ENCODE measurements around the gene CDCA5.

CDCA5 gene, protein sequence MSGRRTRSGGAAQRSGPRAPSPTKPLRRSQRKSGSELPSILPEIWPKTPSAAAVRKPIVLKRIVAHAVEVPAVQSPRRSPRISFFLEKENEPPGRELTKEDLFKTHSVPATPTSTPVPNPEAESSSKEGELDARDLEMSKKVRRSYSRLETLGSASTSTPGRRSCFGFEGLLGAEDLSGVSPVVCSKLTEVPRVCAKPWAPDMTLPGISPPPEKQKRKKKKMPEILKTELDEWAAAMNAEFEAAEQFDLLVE

DNA sequence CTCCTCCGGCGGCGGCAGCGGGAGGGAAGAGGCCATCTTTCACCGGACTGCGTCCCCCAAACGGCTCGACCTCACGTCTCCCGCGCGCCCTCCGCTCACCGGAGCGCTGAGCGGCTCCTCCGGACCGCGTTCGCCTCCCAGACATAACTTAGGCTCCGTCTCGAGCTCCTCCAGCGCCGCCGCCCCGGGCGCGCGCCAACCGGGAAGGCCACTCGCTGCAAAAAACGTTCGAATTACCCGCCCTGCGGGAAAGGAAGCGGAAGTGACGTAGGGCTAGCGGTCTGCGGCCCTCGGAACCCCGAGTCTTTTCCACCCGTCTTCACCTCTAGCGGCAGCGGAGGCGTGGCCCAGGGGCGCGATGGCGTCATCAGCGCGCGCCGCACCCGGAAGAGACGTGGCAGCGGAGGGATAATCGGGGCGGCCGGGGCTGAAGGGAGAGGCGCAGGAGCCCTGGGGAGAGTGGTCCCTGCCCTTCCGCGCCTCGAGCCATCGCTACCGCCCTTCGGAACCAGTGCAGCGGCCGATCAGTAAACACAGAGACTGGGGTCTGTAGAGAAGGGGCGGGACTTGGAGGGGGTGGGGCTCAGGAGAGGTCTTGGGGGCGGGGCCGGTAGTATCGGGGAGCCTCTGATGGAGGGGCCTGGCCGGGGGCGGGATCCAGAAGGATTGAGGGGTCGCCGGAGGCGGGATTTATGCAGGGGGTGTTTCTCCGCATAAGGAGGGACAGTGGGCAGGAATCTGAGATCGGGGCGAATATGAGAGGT, at the start of gene CDCA5, which contains the start of gene ZFPL1:
Gene CDCA5, minus strand, starts transcription at position 207 of the 764 bp plus-strand sequence. Its CDS starts 62 bp downstream, at position 145.
Gene ZFPL1, plus strand, starts transcription at position 389 of the 764 bp plus-strand sequence. CDS start 477 bp downstream, outside the sequence.
- peak; percentile 98 for DNase-seq (ENCODE audit: low read depth)
- peaks cover 37% of the 10 kb centered on the region for H3K36me3 ChIP-seq (ENCODE audit: control insufficient read depth, insufficient read depth, low read length, severe bottlenecking)

DNA sequence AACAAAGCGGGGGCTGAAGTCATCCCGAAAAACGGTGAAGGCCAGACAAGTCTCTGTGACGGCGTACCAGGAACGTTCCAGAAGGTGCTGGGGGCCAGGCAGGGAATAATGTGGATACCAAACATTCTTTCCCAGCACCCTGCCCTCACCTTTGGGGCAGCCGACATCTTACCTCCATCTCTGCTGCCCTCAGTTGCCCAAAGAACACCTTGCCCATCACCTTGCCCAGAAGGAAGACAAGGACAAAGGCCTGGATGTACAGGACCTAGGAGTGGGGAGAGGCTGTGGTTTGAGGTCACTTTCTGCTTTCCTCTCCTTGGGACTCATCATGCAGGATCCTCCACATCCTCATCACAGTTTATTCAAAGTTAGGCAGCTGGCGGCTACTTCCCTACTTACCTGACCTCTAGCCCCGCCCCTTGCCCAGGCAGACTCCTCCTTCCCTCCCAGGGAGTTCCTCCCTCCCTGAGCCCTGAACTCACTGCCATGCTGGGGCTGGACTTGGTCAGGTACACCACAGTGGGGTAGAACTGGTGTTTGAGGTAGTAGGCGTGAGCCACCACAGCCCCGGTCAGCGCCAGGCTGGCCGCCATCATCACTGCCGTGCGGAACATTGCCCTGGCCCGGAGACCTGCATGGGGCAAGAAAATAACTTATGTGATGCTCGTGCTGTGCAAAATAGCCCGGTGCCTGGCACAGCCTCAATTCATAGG, 49.3 kb upstream of the CDCA5 start:
- Histone ChIP-seq H3K4me1 (ENCODE audit: control insufficient read depth, insufficient read depth, low read length) (peaks cover 16% of the 10 kb centered on the region), H3K36me3 (ENCODE audit: control insufficient read depth, insufficient read depth, low read length, severe bottlenecking) (peaks cover 48% of the 10 kb centered on the region), H3K4me3 (ENCODE audit: low read length) (peak overlapping the region; percentile 97), H3K9ac (ENCODE audit: low read length) (peak overlapping the region; percentile 100), H3K27me3 (replicated peaks; ENCODE audit: control insufficient read depth, insufficient read depth, low read length) (no peaks in the 10 kb centered on the region), H3K9me3 (ENCODE audit: control insufficient read depth, low read length) (no peaks in the 10 kb centered on the region)
- DNase-seq (ENCODE audit: low read depth) = peak; percentile 7

More for the DNA sequence above, at the start of gene CDCA5, which contains the start of gene ZFPL1:
- H3K9me3 ChIP-seq (ENCODE audit: control insufficient read depth, low read length) = no peaks in the 10 kb centered on the region
- H3K4me1 ChIP-seq (ENCODE audit: control insufficient read depth, insufficient read depth, low read length) = peaks cover 18% of the 10 kb centered on the region
- H3K4me3 ChIP-seq (ENCODE audit: low read length) = peak within 1 kb of the TSS; percentile 97
- H3K9ac ChIP-seq (ENCODE audit: low read length) = peak within 1 kb of the TSS; percentile 97
- H3K27me3 ChIP-seq (replicated peaks; ENCODE audit: control insufficient read depth, insufficient read depth, low read length) = no peaks in the 10 kb centered on the region

DNA sequence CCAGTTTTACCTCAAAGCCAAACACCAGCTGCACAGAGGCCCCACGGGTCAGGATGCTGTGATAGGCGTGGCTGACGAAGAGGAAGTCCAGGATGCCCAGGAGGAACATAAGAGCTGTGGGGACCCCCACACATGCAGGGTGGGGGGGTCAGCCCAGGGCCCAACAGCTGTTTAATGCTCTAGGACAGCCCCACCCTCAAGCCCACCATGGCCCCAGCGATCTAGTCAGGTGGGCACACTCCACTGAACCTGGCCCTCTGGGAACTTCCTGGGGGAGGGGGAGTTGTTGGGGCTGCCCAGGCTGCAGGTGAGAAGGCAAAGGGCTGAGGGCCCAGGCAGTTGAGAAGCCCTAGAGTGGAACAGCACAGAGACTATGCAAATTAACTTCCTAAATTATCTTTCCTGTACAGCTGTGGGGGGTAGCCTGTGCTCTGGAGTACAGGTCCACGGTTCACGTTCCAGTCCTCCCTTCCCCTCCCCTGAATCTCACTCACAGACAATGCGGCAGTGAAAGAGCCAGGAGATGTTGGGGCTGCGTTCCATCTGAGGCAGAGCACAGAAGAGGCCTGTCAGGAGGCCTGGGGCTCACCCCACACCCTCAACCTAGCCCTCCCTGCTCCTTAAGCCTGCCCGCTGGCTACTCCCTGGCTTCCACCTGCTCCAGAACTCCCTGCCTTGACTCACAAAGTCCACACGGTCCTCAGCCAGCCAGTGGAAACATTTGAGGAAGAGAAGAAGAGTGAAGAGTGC, 48.6 kb upstream of the CDCA5 start:
- no peaks in the 10 kb centered on the region for H3K27me3 ChIP-seq (replicated peaks; ENCODE audit: control insufficient read depth, insufficient read depth, low read length)
- peak overlapping the region; percentile 100 for H3K9ac ChIP-seq (ENCODE audit: low read length)
- H3K36me3 ChIP-seq (ENCODE audit: control insufficient read depth, insufficient read depth, low read length, severe bottlenecking) = peaks cover 55% of the 10 kb centered on the region
- no peaks in the 10 kb centered on the region for H3K9me3 ChIP-seq (ENCODE audit: control insufficient read depth, low read length)
- peak overlapping the region; percentile 97 for H3K4me3 ChIP-seq (ENCODE audit: low read length)
- DNase-seq (ENCODE audit: low read depth) = no peak
- H3K4me1 ChIP-seq (ENCODE audit: control insufficient read depth, insufficient read depth, low read length) = peaks cover 16% of the 10 kb centered on the region

DNA sequence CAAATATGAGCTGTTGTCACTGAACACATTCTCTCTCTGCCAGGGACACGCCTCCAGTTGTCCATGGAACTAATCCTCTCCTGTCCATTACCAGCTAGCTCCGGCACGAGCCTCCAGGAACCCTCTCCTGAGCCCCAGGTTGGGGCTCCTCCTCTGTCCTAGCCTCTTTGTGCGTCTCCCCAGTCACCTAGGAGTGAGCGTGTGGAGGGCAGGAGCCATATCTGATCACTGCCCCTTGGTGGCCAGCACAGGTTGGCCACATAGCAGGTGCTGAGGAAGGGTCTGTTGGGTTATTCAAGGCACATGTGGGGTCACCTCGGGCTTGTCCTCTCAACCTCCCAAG, 48.0 kb upstream of the CDCA5 start:
- Histone ChIP-seq H3K4me3 (ENCODE audit: low read length) (no peak overlapping the region), H3K9ac (ENCODE audit: low read length) (peak overlapping the region; percentile 32), H3K36me3 (ENCODE audit: control insufficient read depth, insufficient read depth, low read length, severe bottlenecking) (peaks cover 60% of the 10 kb centered on the region), H3K9me3 (ENCODE audit: control insufficient read depth, low read length) (no peaks in the 10 kb centered on the region), H3K27me3 (replicated peaks; ENCODE audit: control insufficient read depth, insufficient read depth, low read length) (no peaks in the 10 kb centered on the region), H3K4me1 (ENCODE audit: control insufficient read depth, insufficient read depth, low read length) (peaks cover 16% of the 10 kb centered on the region)
- no peak for DNase-seq (ENCODE audit: low read depth)

DNA sequence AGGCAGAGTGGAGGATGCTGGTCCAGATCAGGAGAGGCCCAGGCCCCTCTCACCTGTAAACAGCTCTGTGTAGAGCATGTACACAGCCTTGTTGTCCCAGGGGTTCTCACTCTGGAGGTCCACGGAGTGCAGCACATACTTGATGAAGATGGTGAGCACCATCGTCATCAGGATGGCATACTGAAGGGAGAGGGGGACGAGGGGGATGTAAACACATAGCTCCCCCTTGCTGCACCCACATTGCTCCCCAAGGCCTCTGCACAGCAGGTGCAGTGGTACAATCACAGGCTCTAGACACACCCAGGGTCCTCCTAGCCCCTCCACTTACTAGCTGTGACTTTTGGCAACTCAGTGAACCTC, 47.6 kb upstream of the CDCA5 start:
- H3K4me3 ChIP-seq (ENCODE audit: low read length) = no peak overlapping the region
- peaks cover 65% of the 10 kb centered on the region for H3K36me3 ChIP-seq (ENCODE audit: control insufficient read depth, insufficient read depth, low read length, severe bottlenecking)
- no peak overlapping the region for H3K9ac ChIP-seq (ENCODE audit: low read length)
- H3K9me3 ChIP-seq (ENCODE audit: control insufficient read depth, low read length) = no peaks in the 10 kb centered on the region
- no peak for DNase-seq (ENCODE audit: low read depth)
- no peaks in the 10 kb centered on the region for H3K27me3 ChIP-seq (replicated peaks; ENCODE audit: control insufficient read depth, insufficient read depth, low read length)
- H3K4me1 ChIP-seq (ENCODE audit: control insufficient read depth, insufficient read depth, low read length) = peaks cover 16% of the 10 kb centered on the region

DNA sequence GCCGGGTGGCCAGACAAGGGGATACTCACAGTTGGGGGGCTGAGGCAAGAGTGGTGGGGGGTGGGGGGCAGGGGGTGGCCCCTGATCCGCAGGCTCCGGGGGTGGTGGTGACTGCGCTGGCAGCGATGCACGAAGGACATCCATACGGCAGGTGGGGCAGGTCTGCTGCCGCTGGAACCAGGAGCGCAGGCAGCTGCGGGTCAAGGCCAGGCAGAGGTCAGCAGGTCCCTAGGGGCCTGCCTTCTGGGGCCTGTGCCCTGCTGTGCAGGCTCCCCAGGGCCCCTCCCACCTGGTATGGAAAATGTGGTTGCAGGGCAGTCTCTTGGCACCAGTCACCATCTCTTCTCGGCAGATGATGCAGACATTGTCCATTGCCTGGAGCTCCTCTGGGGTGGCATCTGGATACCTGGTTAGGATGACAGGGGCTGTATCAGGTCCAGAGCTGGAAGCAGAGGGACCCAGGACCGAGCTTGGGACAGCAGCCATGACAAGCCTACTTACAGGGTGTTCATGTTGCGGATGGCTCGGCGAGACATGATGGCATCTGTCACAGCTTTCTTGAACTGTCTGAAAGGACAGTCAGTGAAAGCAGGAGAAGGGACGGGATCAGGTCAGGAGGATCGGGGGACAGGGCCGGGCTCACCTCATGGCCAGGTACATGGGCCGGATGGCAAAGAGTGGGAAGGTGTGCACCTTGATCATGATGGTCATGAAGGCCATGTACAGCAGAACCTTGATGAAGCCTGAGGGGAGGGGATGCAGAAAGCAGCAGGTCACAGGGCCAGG, 47.0 kb upstream of the CDCA5 start:
- no peaks in the 10 kb centered on the region for H3K9me3 ChIP-seq (ENCODE audit: control insufficient read depth, low read length)
- H3K27me3 ChIP-seq (replicated peaks; ENCODE audit: control insufficient read depth, insufficient read depth, low read length) = no peaks in the 10 kb centered on the region
- no peak overlapping the region for H3K9ac ChIP-seq (ENCODE audit: low read length)
- no peak for DNase-seq (ENCODE audit: low read depth)
- H3K36me3 ChIP-seq (ENCODE audit: control insufficient read depth, insufficient read depth, low read length, severe bottlenecking) = peaks cover 70% of the 10 kb centered on the region
- H3K4me1 ChIP-seq (ENCODE audit: control insufficient read depth, insufficient read depth, low read length) = peaks cover 16% of the 10 kb centered on the region
- no peak overlapping the region for H3K4me3 ChIP-seq (ENCODE audit: low read length)

DNA sequence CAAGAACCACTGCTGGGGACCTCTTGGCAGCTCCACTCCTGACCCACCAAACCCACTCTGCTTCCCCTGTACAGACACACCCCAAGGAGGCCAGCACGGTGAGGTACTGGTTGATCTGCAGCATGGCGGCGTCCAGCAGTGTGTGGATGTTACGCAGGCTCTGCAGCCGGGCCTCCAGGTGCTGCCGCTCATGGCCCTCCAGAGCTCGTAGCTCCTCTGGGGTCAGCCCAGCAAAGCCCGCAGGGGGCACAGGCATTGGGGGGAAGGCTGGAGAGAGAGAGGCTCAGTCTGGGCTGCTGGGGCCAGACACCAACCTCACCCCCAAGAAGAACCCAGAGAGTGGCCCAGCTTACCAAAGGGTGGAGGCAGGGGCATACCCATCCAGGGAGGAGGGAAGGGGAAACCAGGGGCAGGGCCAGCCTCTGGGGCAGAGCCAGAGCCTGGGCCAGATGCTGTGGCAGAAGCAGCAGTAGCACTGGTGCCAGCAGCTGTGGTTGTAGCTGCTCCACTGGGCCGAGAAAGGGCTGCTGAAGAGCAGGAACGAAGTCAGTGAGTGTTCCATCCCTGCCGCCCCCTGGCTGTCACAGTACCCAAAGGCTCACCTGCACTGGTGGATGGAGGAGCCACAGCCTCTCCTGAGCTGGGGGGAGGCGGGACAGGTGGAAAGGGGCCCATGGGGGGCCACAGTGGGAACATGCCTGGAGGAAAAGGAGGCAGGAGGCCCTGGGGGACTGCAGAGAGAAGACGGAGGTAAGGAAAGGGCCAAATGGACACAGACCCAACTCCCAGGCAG, 46.0 kb upstream of the CDCA5 start:
- Histone ChIP-seq H3K9me3 (ENCODE audit: control insufficient read depth, low read length) (no peaks in the 10 kb centered on the region), H3K36me3 (ENCODE audit: control insufficient read depth, insufficient read depth, low read length, severe bottlenecking) (peaks cover 80% of the 10 kb centered on the region), H3K4me3 (ENCODE audit: low read length) (no peak overlapping the region), H3K9ac (ENCODE audit: low read length) (no peak overlapping the region), H3K27me3 (replicated peaks; ENCODE audit: control insufficient read depth, insufficient read depth, low read length) (no peaks in the 10 kb centered on the region), H3K4me1 (ENCODE audit: control insufficient read depth, insufficient read depth, low read length) (peaks cover 11% of the 10 kb centered on the region)
- DNase-seq (ENCODE audit: low read depth) = no peak

DNA sequence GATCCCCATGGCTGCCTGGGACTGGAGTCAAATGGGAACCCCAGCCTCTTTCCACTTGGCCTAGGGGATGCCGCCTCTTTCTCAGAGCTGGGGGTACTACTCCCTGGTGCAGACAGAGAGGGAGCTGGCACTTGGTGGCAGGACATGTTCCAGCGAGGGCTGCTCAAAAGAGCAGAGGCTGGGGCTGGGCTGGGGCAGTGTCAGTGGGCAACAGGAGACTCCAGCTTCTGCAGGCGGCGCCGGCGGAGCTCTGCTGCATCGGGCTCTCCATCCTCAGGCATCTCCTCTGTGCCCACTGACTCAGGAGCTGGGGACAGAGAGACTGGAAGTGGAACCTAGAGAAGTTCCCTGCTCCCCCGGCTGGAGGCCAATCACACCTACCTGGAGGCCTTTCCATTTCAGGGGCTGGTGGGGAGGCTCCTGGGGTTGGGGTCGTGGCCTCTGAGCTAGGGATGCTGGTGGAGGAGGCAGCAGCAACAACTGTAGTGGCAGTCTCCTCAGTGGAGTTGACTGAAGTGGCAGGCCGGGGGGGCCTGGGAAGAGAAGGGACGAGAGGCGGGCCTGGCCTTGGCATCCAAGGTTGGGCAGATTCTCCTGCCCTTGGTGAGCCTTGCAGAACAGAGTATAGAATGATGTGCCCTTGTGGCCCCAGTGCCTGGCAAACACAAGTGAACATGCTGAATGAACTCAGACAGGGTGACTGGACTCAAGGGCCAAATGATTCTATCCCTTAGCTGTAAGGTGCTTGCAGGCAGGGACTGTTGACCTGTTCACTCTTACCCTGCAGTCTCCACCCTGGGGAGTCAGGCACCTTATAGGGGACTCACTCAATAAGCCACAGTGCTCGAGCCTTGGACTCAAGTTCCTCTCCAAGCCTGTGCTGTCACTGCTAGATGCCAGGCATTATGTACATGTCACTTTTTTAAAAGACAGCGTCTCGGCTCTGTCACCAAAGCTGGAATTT, 44.6 kb upstream of the CDCA5 start:
- Histone ChIP-seq H3K27me3 (replicated peaks; ENCODE audit: control insufficient read depth, insufficient read depth, low read length) (no peaks in the 10 kb centered on the region), H3K4me3 (ENCODE audit: low read length) (no peak overlapping the region), H3K9ac (ENCODE audit: low read length) (no peak overlapping the region), H3K36me3 (ENCODE audit: control insufficient read depth, insufficient read depth, low read length, severe bottlenecking) (peaks cover 84% of the 10 kb centered on the region), H3K9me3 (ENCODE audit: control insufficient read depth, low read length) (no peaks in the 10 kb centered on the region), H3K4me1 (ENCODE audit: control insufficient read depth, insufficient read depth, low read length) (peaks cover 11% of the 10 kb centered on the region)
- no peak for DNase-seq (ENCODE audit: low read depth)

GRCh38 chr11:65127473-65128181, 43.8 kb upstream of the CDCA5 start:
- peaks cover 80% of the 10 kb centered on the region for H3K36me3 ChIP-seq (ENCODE audit: control insufficient read depth, insufficient read depth, low read length, severe bottlenecking)
- H3K4me3 ChIP-seq (ENCODE audit: low read length) = no peak overlapping the region
- no peaks in the 10 kb centered on the region for H3K27me3 ChIP-seq (replicated peaks; ENCODE audit: control insufficient read depth, insufficient read depth, low read length)
- H3K4me1 ChIP-seq (ENCODE audit: control insufficient read depth, insufficient read depth, low read length) = peaks cover 9% of the 10 kb centered on the region
- H3K9ac ChIP-seq (ENCODE audit: low read length) = no peak overlapping the region
- DNase-seq (ENCODE audit: low read depth) = no peak
- no peaks in the 10 kb centered on the region for H3K9me3 ChIP-seq (ENCODE audit: control insufficient read depth, low read length)

All from adipocyte (in vitro differentiated cells).